HG02981 (cell line): Measurements from ENCODE around the gene GGT5.
"Not testable (repeated sequence)": the region's sequence is repeated elsewhere in the genome, so short reads cannot be mapped to it uniquely, and the experiment has no call there.

Source experiments
- ATAC-seq: cut with Tn5 transposase; IDR thresholded peaks from one replicate; pipeline ENCODE4 v1.9.1; 2021; ENCODE audit warnings: mild to moderate bottlenecking, moderate library complexity; ENCODE audit not compliant: unreplicated experiment

Gene GGT5

GRCh38 chr22:24263479-24263878, 18.6 kb upstream of the GGT5 start:
- not testable (repeated sequence) for ATAC-seq

GRCh38 chr22:24262185-24262749, 17.4 kb upstream of the GGT5 start:
- ATAC-seq, result not testable (repeated sequence)

- not testable (repeated sequence) for ATAC-seq
These were observed 14.6 kb upstream of the GGT5 start for GRCh38 chr22:24259459-24259858.

- ATAC-seq, result not testable (repeated sequence)
These were observed 11.9 kb upstream of the GGT5 start for GRCh38 chr22:24256736-24257135.

GRCh38 chr22:24256136-24256535, 11.3 kb upstream of the GGT5 start:
- not testable (repeated sequence) for ATAC-seq

- ATAC-seq, result not testable (repeated sequence)
These were observed 8.2 kb upstream of the GGT5 start for GRCh38 chr22:24253126-24253525.

GRCh38 chr22:24251286-24251685, 6.4 kb upstream of the GGT5 start:
- ATAC-seq, result not testable (repeated sequence)

GRCh38 chr22:24249413-24249812, 4.5 kb upstream of the GGT5 start:
- not testable (repeated sequence) for ATAC-seq

GRCh38 chr22:24248611-24249010, 3.7 kb upstream of the GGT5 start:
- not testable (repeated sequence) for ATAC-seq

GRCh38 chr22:24247564-24248344, 2.9 kb upstream of the GGT5 start:
- no peak for ATAC-seq

GRCh38 chr22:24247011-24247507, 2.2 kb upstream of the GGT5 start:
- ATAC-seq, result no peak

GRCh38 chr22:24245584-24246561, 991 bp upstream of the GGT5 start:
- not testable (repeated sequence) for ATAC-seq

- no peak for ATAC-seq
These were observed 616 bp downstream of the GGT5 start for GRCh38 chr22:24244144-24244787.

GRCh38 chr22:24243417-24243816, 1.5 kb downstream of the GGT5 start:
- not testable (repeated sequence) for ATAC-seq

GRCh38 chr22:24240985-24241692, 3.7 kb downstream of the GGT5 start:
- ATAC-seq, result not testable (repeated sequence)

GRCh38 chr22:24240381-24240780, 4.5 kb downstream of the GGT5 start:
- ATAC-seq, result no peak

GRCh38 chr22:24238101-24238694, 6.7 kb downstream of the GGT5 start:
- ATAC-seq, result not testable (repeated sequence)

- ATAC-seq, result no peak
These were observed 8.2 kb downstream of the GGT5 start for GRCh38 chr22:24236656-24237055.

- ATAC-seq, result no peak
These were observed 9.6 kb downstream of the GGT5 start for GRCh38 chr22:24235315-24235714.
